Iris pigment epithelial cell (primary cell): ENCODE data around the gene SCGB2B2.
A peak's percentile ranks its signal among the peaks of the same experiment; 100 is the strongest.
"Not testable (repeated sequence)": the region's sequence is repeated elsewhere in the genome, so short reads cannot be mapped to it uniquely, and the experiment has no call there.

Experiments
- DNase-seq: peaks from one replicate; pipeline ENCODE4 v3.0.0-alpha.2; 2011; ENCODE audit warnings: low read depth

The SCGB2B2 gene

GRCh38 chr19:34668690-34669089 is 8.3 kb downstream of the SCGB2B2 start:
- not testable (repeated sequence) for DNase-seq

GRCh38 chr19:34668077-34668689 is 8.8 kb downstream of the SCGB2B2 start:
- DNase-seq = not testable (repeated sequence)

- DNase-seq = peak; percentile 50
Measured at GRCh38 chr19:34667349-34668076, 9.4 kb downstream of the SCGB2B2 start.

GRCh38 chr19:34666958-34667265 is 10.0 kb downstream of the SCGB2B2 start:
- DNase-seq = no peak

- no peak for DNase-seq
Measured at GRCh38 chr19:34666200-34666957, 10.6 kb downstream of the SCGB2B2 start.

GRCh38 chr19:34665275-34665674 is 11.7 kb downstream of the SCGB2B2 start:
- DNase-seq = not testable (repeated sequence)

- DNase-seq = no peak
Measured at GRCh38 chr19:34664870-34665269, 12.1 kb downstream of the SCGB2B2 start.

- DNase-seq = no peak
Measured at GRCh38 chr19:34664168-34664567, 12.8 kb downstream of the SCGB2B2 start.

GRCh38 chr19:34662919-34663318 is 14.0 kb downstream of the SCGB2B2 start:
- DNase-seq = peak; percentile 26

GRCh38 chr19:34661357-34661756 is 15.6 kb downstream of the SCGB2B2 start:
- no peak for DNase-seq

GRCh38 chr19:34655651-34656050 is 21.3 kb downstream of the SCGB2B2 start:
- DNase-seq = no peak

GRCh38 chr19:34654796-34655195 is 22.2 kb downstream of the SCGB2B2 start:
- no peak for DNase-seq

GRCh38 chr19:34651747-34652146 is 25.2 kb downstream of the SCGB2B2 start:
- no peak for DNase-seq

- DNase-seq = no peak
Measured at GRCh38 chr19:34649886-34650543, 26.9 kb downstream of the SCGB2B2 start.

GRCh38 chr19:34645551-34645950 is 31.4 kb downstream of the SCGB2B2 start:
- no peak for DNase-seq

GRCh38 chr19:34644991-34645461 is 31.9 kb downstream of the SCGB2B2 start:
- DNase-seq = no peak

GRCh38 chr19:34642241-34642640 is 34.7 kb downstream of the SCGB2B2 start:
- no peak for DNase-seq

- peak; percentile 63 for DNase-seq
Measured at GRCh38 chr19:34639491-34640085, 37.4 kb downstream of the SCGB2B2 start.

- no peak for DNase-seq
Measured at GRCh38 chr19:34633802-34634201, 43.2 kb downstream of the SCGB2B2 start.
